OCI-LY1 (cell line): ENCODE results near the gene MDM4.
A peak's percentile ranks its signal among the peaks of the same experiment; 100 is the strongest.
"Not testable (repeated sequence)": the region's sequence is repeated elsewhere in the genome, so short reads cannot be mapped to it uniquely, and the experiment has no call there.

Experiments used
- H2AFZ ChIP-seq: fragments of 200-600 bp; sonication (generic), shearing (Covaris generic); 2 replicates; pipeline ENCODE4 v1.6.0; 2014; ENCODE audit warnings: antibody characterized with exemption, mild to moderate bottlenecking, low read length
- H3F3A ChIP-seq: fragments of 200-600 bp; sonication (generic), shearing (Covaris generic); 2 replicates; pipeline ENCODE4 v1.6.0; 2014; ENCODE audit warnings: mild to moderate bottlenecking, antibody characterized with exemption, low read length, moderate library complexity; ENCODE audit not compliant: insufficient read depth
- H3K27ac ChIP-seq: fragments of 200-600 bp; sonication (generic); 2 replicates; pipeline ENCODE4 v1.5.1; 2014; ENCODE audit warnings: low read length, mixed run types, mild to moderate bottlenecking, low read depth; ENCODE audit not compliant: poor library complexity, severe bottlenecking
- H3K27me3 ChIP-seq: fragments of 200-600 bp; sonication (generic); 2 replicates; pipeline ENCODE4 v1.6.0; 2014; ENCODE audit warnings: antibody characterized with exemption, mild to moderate bottlenecking, low read length, moderate library complexity; ENCODE audit not compliant: insufficient read depth
- H3K36me3 ChIP-seq: fragments of 200-600 bp; sonication (generic); 2 replicates; pipeline ENCODE4 v1.6.1; 2014; ENCODE audit warnings: mild to moderate bottlenecking, antibody characterized with exemption, low read length, moderate library complexity, mixed read lengths; ENCODE audit not compliant: insufficient read depth
- H3K4me1 ChIP-seq: fragments of 200-600 bp; sonication (generic); 2 replicates; pipeline ENCODE4 v1.5.1; 2014; ENCODE audit warnings: mild to moderate bottlenecking, low read length, moderate library complexity; ENCODE audit not compliant: insufficient read depth, severe bottlenecking
- H3K4me2 ChIP-seq: fragments of 200-600 bp; sonication (generic), shearing (Covaris generic); 2 replicates; pipeline ENCODE4 v1.6.1; 2014; ENCODE audit warnings: low read length
- H3K4me3 ChIP-seq: fragments of 200-600 bp; sonication (generic); 2 replicates; pipeline ENCODE4 v1.5.1; 2014; ENCODE audit warnings: low read length, low read depth, mild to moderate bottlenecking, mixed read lengths; ENCODE audit not compliant: poor library complexity, severe bottlenecking
- H3K79me2 ChIP-seq: fragments of 200-600 bp; shearing (Covaris generic); 2 replicates; pipeline ENCODE4 v1.6.1; 2016; ENCODE audit warnings: mixed run types, low read length, mixed read lengths; ENCODE audit not compliant: insufficient read depth
- H3K9ac ChIP-seq: fragments of 200-600 bp; sonication (generic), shearing (Covaris generic); 2 replicates; pipeline ENCODE4 v1.6.1; 2014; ENCODE audit warnings: mild to moderate bottlenecking, low read length, mixed read lengths
- H3K9me2 ChIP-seq: fragments of 200-600 bp; sonication (generic), shearing (Covaris generic); 2 replicates; pipeline ENCODE4 v1.6.1; 2014; ENCODE audit warnings: low read depth, mild to moderate bottlenecking, low read length, mixed read lengths
- H3K9me3 ChIP-seq: fragments of 200-600 bp; shearing (Covaris generic); 2 replicates; pipeline ENCODE4 v1.6.1; 2014; ENCODE audit warnings: low read length, mixed read lengths
- H4K20me1 ChIP-seq: fragments of 200-600 bp; sonication (generic), shearing (Covaris generic); 2 replicates; pipeline ENCODE4 v1.6.0; 2016; ENCODE audit warnings: mild to moderate bottlenecking, low read length; ENCODE audit not compliant: insufficient read depth
- CTCF ChIP-seq: fragments of 200-600 bp; sonication (generic), shearing (Covaris generic); IDR thresholded peaks from 2 replicates; pipeline ENCODE4 v1.5.1; 2017; ENCODE audit warnings: mild to moderate bottlenecking, antibody characterized with exemption, low read length, moderate library complexity, mixed read lengths
- EZH2 ChIP-seq: fragments of 200-600 bp; sonication (generic), shearing (Covaris generic); IDR thresholded peaks from 2 replicates; pipeline ENCODE4 v1.8.0; 2017; ENCODE audit warnings: borderline replicate concordance, mixed run types, mild to moderate bottlenecking, antibody characterized with exemption, low read length, moderate library complexity, mixed read lengths

The MDM4 gene

GRCh38 chr1:204558467-204558866 lies 42.3 kb downstream of the MDM4 start:
- peaks cover 60% of the 10 kb centered on the region for H3K36me3 ChIP-seq
- H4K20me1 ChIP-seq: no peaks in the 10 kb centered on the region
- no peak overlapping the region for H3K4me2 ChIP-seq
- H3K79me2 ChIP-seq: no peaks in the 10 kb centered on the region; the same call in 1 of the 2 replicates
- no peaks in the 10 kb centered on the region for H3K9me2 ChIP-seq
- no peaks in the 10 kb centered on the region for H3F3A ChIP-seq
- H3K4me1 ChIP-seq: peaks cover 50% of the 10 kb centered on the region
- H3K9me3 ChIP-seq: no peaks in the 10 kb centered on the region
- H3K4me3 ChIP-seq: no peak overlapping the region
- no peak overlapping the region for H3K9ac ChIP-seq
- no peaks in the 10 kb centered on the region for H3K27me3 ChIP-seq
- H3K27ac ChIP-seq: peak overlapping the region; percentile 62
- no peak for TF ChIP-seq CTCF
- TF ChIP-seq EZH2: no peak
- H2AFZ ChIP-seq: no peak overlapping the region

DNA sequence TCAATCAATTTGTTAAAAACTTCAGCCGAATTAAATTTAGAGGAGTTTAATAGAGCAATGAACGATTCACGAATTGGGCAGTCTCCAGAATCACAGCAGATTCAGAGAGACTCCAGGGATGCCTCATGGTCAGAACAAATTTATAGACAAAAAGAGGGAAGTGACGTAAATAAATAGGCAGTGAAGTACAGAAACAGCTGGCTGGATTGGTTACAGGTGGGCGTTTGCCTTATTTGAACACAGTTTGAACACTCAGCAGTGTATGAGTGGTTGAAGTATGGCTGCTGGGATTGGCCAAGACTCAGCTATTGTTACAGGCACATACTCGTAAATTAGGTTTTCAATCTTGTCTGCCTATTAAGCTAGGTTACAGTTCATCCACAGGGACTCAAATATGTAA lies 43.8 kb downstream of the MDM4 start:
- not testable (repeated sequence) for H3K79me2 ChIP-seq, H3K4me3 ChIP-seq, H2AFZ ChIP-seq, H3K9me2 ChIP-seq, H3K27me3 ChIP-seq, H3K9me3 ChIP-seq, H4K20me1 ChIP-seq, H3K9ac ChIP-seq, H3K4me2 ChIP-seq, H3F3A ChIP-seq
- Histone ChIP-seq H3K27ac (peak overlapping the region; percentile 62), H3K36me3 (peaks cover 49% of the 10 kb centered on the region), H3K4me1 (peaks cover 65% of the 10 kb centered on the region)

DNA sequence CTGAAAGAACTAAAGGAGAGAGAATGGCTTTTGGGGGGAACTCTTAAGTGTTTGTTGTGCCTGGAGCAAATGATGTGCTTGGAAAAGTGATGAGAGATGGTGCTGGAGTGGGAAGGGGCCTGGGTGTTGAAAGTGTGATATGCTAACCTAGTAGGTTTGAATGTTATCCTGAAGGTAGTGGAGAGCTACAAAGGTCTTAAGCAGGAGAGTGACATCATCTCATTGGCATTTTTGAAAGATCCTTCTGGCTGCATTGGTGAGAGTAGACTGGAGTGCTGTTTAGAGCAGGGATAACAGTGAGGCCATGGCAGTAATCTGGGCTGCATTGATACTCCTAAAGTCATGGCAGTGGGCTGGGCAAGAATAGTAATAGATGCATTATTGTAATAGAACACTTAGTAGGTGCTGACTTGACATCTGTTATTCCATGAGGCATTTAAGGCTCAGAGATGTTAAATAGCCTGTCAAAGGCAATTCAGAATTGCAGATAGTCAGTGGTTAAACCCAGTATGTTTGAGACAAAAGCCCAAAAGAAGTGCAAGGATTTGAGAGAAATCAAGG lies 44.5 kb downstream of the MDM4 start:
- peak overlapping the region; percentile 62 for H3K27ac ChIP-seq
- no peaks in the 10 kb centered on the region for H4K20me1 ChIP-seq
- H3K36me3 ChIP-seq: peaks cover 48% of the 10 kb centered on the region
- peaks cover 72% of the 10 kb centered on the region for H3K4me1 ChIP-seq
- no peaks in the 10 kb centered on the region for H3K9me2 ChIP-seq
- no peak overlapping the region for H3K4me3 ChIP-seq
- no peak overlapping the region for H3K4me2 ChIP-seq
- TF ChIP-seq EZH2: no peak
- no peak for TF ChIP-seq CTCF
- H3F3A ChIP-seq: no peaks in the 10 kb centered on the region; the same call in 1 of the 2 replicates
- H3K27me3 ChIP-seq: no peaks in the 10 kb centered on the region
- no peaks in the 10 kb centered on the region for H3K79me2 ChIP-seq
- H3K9me3 ChIP-seq: no peaks in the 10 kb centered on the region
- no peak overlapping the region for H3K9ac ChIP-seq
- H2AFZ ChIP-seq: no peak overlapping the region
